Testis (tissue), 2 donors: ENCODE results near the gene DNAJB6.

ENCODE experiments used
- CTCF ChIP-seq, 3 experiments: fragments of 450-650 bp in 2 of 3; fragments of 200-600 bp in 1 of 3; sonication (generic) in 1 of 3; IDR thresholded peaks; one replicate each; pipeline ENCODE4 v1.5.1; 2016 to 2019; ENCODE audit warnings: antibody characterized with exemption in 3 of 3, mild to moderate bottlenecking in 2 of 3, moderate library complexity in 1 of 3
- POLR2A ChIP-seq: fragments of 450-650 bp; IDR thresholded peaks from one replicate; pipeline ENCODE4 v1.6.1; 2017; ENCODE audit warnings: antibody characterized with exemption, mild to moderate bottlenecking, moderate library complexity

DNA sequence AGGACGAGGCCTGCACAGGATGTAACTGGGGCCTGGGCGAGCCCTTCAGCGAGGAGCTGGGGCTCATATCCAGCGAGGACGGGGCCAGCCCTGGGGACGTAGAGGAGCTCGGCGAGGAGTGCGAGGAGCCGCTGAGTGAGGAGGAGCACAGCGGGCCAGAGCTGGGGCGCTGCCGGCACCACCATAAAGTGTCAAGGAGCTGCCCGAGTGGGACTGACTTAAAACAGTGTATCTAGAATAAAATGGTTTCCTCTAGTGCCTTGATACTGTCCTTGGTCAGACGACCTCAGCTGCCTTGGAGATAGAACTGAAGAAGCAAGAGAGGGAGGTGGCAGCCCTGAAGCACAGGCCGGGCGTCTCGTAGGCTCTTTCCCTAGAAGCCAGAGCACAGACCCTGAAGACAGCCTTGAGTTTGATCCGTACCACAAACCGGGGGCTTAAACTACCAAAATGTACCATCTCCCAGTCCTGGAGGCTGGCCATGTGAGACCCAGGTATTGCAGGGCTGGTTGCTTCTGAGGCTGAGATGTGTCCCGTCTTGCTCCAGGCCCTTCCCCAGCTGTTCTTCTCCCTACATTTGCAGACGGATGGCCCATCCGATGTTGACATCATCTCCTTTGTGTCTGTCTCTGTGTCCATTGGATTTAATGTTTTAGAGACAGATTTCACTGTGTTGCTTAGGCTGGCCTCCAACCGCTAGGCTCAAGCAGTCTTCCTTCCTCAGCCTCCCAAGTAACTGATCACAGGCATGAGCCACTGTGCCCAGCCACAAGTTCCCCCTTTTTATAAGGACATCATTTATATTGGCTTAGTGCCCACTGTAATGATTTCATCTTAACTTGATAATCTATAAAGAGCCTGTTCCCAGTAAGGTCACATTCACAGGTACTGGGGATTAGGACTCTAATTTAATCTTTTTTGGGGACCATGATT, 35.8 kb downstream of the DNAJB6 start:
- no peak for TF ChIP-seq CTCF (IDR thresholded peaks at IDR 0.05)
- no peak for TF ChIP-seq POLR2A
